EL (cell line): ENCODE data around the gene RPGR.
A peak's percentile ranks its signal among the peaks of the same experiment; 100 is the strongest.

Experiments
- DNase-seq: peaks from one replicate; pipeline ENCODE4 v3.0.0-alpha.2; 2016

The RPGR gene

DNA sequence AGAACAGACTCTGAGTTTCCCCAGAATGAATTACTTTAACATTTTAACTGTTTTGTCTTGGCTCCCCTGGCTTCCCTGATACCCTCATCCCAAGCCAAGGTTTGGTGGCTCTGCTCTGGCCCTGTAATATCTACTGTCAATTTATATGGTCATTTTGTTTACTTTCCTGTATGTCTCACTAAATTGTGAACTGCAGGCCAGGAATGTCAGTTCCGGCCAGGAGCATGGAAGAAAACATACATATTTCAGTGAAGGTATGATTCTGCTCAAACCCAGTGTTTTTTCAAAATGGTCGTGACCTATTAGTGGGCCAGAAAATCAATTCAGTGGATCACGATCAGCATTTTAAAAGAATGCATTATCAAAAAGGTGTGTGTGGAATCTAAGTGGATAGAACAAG is 1.2 kb downstream of the RPGR start:
- DNase-seq: no peak

DNA sequence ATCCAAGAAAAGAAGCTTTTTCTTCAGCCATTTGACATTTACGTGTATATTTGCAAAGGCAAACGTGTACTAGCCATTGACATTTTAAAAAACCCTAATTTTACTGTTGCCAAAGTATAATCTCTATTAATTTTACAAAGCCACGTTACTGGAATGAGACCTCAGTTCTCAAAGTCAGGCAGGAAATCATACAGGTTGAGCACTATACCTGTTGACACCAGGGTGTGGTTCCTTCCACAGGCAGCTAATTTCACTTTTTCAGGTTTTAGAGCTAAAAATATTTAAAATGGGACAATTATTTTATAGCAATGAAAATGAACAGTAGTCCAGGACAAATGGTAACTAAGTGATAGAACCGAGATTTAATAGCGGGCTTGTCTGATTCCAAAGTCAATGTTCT is 6.5 kb downstream of the RPGR start:
- DNase-seq: no peak

DNA sequence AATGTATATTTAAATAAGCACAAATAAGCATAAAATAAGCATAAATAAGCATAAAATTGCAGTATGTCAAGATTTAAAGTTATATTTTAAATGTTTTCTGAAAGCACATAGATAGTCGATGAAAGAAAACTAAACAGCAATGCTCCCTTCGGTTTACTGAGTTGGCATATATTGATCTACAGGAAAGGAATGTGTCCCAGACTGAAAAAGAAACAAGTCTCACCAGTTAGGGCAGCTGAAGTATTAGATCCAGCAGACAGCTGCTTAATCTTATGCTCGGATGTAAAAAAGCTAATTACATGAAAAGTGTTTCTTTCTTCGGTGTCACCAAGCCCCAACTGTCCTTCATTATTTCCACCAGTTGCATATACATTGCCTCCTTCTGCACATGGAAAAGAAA is 8.7 kb downstream of the RPGR start:
- no peak for DNase-seq

DNA sequence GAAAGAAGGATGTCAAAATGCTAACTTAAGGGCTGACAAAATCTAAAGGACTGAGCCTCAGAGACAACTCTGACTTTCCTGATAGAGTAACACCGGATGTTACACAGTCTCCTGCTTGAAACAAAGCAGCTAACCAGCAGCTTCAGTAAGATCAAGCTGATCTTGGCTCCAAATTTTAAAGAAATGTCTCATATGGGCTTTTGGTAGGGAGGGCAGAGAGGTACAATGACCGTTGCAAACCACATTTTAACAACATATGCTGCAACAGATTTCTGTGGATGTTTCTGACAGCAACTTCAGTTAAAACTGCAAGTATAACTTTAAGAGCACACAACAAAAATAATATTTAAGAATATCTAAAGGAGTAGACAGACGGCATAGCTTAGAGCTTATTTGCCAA is 9.1 kb downstream of the RPGR start:
- DNase-seq: peak; percentile 8

DNA sequence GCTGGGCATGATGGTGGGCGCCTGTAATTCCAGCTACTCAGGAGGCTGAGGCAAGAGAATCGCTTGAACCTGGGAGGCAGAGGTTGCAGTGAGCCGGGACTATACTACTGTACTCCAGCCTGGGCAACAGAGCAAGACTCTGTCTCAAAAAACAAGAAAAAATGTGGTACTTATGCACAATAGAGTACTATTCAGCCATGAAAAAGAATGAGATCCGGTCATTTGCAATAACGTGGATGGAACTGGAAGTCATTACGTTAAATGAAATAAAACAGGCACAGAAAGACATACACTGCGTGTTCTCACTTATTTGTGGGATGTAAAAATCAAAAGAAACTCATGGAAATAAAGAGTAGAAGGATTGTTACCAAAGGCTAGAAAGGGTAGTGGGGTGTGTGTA is 12.1 kb downstream of the RPGR start:
- no peak for DNase-seq

DNA sequence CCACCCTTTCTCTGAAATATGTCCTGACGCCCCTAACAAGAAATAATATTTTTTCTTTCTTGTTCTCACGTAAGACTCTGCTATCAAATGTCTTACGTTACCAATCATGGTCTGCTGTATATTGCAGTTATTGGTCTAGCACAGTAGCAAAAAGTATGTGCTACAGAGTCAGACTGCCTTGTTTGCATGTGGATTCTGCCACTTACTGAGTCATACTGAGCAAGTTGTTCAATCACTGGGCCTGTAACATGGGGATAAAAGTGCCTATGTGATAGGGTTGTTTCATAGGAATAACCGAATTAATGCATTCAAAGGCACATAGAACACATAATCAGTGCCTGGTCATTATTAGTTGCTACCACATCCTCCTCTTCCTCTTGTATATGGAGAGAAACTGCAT is 14.1 kb downstream of the RPGR start:
- DNase-seq: peak; percentile 8

DNA sequence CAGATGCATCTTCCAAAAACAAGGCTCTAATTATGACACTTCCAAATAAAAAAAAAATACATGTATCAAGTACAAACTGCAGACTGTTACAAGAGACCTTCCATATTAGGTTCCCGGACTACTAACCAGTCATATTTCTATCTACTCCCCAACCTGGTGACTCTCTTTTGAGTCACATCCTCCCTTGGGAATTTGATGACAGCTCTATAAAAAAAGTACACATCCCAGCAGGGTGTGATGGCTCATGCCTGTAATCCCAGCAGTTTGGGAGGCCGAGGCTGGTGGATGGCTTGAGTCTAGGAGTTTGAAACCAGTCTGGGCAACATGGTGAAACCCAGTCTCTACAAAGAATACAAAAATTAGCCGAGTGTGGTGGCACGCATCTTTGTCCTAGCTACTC is 14.9 kb downstream of the RPGR start:
- peak; percentile 81 for DNase-seq

DNA sequence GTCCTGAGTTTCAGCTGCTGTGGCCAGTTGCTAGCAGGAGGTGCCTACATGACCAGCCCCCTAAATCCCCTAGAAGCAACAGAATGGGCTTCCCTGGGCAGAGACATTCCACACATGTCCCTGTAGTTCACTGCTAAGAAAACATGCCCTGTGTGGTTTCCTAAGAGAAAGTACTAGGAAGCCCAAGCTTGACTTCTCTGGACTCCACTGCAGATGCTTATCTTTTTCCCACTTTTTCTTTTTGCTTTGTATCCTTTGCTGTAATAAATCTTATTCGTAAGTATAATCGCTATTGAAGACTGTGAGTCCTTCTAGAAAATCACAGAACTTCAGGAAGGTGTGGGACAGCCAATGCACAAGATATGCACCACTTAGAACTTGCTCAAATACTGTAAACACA is 15.6 kb downstream of the RPGR start:
- DNase-seq: no peak

DNA sequence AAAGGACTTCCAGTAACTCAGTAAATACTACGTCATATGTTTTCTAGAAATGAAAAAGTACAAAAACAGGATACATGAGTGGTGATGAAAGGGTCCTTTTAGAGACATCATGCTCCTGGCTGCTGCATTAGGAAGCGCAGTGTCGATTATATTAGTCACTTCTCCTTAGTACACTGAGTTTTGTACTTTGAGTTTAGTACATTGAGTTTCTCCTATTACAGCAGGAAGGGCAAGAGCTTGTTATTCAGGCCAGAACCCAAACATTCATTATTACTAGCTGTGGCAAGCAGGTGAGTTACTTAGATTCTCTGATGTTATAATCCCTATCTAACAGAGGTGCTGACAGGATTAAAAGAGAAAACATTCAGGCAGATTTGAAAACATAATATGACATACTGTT is 21.3 kb downstream of the RPGR start:
- DNase-seq: no peak

DNA sequence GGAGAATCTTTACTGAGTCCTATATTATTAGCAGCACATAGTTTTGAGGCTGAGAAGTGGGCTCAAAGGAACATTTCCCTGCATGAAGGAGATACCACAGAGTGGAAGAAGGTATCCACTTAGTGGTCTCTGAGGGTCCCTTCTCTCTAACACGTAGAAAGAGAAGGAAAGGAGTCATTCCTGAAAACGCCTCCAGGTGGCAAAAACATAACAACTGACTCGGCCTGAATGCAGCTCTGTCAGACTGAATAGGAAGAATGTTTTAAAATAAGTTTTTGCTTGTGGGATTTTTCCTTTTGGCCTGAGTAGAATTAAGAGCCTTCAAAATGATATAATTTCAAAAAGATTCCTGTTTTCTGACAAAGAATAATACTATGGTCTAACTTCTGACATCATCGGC is 23.3 kb downstream of the RPGR start:
- peak; percentile 8 for DNase-seq

DNA sequence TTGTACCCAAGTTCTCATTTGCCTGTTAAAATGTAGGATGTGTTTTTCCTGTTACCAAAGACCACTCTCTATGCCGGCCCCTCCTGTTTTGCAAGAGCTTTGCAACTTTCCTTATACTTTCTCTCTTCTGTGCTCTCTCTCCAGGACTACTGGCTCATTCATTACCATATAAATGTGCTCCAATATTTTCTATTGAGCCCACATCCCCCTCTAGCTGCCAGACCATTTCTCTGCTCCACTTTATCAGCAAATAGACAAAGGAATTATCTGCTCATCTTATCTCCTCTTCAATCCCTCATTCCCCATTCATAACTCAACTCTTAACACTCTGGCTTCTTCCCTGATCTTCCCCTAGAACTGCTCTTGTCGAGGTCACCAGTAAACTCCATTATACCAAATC is 33.6 kb downstream of the RPGR start:
- DNase-seq: no peak

DNA sequence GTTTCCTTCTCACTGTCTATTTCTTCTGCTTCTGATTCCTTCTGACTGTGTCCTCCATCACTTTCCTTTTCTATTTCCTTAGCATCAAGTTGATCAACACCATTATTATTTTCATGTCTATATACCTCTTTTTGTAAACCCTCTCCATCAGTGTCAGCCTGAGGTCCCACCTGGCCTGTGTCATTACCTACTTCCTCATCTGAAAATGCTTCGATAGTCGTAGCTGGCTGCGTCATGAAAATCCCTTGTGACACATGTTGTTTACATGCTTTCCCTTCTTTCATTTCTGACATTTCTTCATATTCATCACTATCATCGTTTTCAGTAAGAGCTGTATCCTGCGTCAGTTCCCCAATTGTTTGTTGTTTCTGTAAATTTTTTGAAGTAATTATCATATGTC is 39.6 kb downstream of the RPGR start:
- DNase-seq: no peak

DNA sequence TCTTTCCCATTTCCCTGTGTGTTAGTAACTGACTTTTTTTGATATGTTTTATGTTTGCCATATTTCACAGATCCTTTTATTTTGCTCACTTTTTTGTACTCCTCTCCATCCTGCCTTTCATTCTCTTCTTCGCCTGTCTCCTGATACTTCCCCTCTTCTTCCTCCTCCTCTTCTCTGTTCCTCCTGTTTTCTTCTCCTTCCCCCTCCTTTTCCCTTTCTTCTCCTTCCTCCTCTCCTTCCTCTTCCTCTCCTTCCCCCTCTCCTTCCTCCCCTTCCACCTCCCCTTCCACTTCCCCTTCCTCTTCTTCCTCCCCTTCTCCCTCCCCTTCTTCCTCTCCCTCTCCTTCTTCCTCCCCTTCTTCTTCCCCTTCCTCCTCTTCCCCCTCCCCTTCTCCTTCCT is 41.7 kb downstream of the RPGR start:
- no peak for DNase-seq

DNA sequence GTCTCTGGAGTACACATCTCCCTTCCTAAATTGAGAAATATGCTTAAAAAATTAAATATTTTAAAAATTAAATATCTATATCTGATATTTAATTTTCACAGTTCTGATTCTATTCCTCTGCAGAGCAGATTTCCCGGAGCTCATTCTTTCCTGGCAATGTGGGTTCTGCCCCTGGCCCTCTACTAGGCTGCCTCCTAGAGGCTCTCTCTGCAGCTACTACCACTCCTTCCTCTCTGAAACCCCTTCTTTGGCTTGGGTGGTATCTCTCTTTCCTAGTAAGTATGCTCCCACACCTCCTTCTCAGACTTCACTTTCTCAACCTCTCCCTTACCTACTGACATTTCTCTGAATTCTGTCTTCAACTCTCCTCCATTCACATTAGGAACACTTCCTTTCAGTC is 45.3 kb downstream of the RPGR start:
- DNase-seq: no peak

DNA sequence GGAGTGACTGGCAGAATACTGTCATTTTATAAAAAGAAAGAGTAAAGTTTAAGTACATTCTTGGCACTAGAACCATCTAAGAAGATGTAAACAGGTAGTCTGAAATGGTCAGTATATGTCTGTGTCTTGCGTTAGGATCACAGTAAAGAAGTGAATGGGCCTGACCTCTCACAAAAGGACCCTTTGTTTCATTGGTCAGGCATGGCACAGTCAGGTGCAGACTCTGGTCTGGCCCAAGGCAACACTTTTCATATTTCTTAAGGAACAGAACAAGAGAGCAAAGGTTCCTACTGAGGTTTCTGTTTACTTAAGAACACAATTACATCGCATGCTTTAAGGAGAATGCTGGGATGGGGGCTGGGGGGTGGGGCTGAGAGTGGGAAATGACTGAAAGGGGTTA is 48.1 kb downstream of the RPGR start:
- no peak for DNase-seq

DNA sequence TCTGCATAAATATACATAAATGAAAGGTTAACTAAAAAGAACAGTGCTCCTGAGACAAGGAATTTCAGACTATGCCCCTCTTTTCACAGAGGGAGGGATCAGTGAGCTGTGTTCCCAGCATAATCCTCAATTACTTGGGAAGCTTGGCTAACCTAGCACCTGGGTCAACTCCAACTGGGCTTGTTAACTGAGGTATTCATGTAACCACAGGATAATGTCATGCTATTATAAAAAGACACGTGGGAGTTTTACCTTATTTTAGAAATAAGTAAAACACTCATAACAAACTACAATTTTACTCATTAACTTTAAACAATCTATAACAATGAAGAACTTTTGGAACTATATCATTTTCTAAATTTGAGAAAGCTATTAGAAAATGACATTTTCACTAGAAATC is 48.6 kb downstream of the RPGR start:
- DNase-seq: no peak

DNA sequence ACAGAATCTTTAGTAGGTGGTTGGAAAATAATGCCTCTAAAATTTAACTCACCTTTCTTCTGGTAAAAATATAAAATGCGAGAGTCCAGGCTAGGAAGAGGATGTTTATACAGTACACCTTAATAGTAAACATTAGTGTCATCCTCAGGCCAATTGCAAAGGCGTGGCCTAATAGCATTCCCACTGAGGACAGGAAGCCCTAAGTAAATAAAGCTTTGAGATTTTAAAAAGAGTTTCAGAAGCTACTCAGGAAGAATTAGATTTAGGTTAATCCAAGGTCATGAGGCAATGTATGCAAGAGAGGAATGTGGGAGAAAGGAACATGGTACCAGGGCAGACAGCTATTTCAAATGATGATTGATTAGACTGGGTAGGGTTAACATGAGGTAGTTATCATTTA is 49.5 kb downstream of the RPGR start:
- DNase-seq: no peak

DNA sequence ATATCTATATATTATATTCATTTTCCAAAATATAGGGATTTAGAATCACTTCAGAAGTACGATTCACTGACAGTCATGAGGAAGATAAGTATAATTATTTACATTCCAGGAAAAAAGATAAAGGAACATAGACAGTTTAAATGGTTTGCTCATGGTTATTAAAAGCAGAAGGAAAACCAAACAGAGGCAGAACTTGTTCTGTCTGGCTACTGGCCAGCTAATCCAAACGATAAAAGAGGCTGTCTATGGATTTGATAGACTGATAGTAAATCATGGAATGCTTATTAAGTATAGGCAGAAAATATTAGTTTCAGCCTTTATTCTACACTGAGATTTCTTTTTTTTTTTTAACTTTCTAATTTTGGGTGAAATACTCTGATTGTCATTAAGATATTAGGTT is 50.2 kb downstream of the RPGR start:
- no peak for DNase-seq

DNA sequence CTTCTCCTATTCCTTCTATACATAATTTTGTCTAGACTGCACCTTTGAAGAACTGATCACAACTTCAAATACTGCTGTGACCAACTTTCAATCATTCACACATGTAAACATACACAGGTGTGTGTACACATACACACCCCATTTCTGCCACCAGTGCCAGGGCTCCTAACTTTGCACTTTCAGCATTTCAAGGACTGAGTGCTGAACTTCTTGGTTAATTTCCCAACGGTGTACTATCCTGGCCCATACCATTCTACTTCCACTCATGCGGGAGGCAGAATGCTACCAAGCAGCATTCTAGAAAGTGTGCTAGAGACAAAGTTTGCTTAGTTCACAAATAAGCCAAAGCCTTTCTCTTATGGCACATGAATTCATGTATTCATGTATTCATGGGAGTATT is 51.2 kb downstream of the RPGR start:
- DNase-seq: no peak

DNA sequence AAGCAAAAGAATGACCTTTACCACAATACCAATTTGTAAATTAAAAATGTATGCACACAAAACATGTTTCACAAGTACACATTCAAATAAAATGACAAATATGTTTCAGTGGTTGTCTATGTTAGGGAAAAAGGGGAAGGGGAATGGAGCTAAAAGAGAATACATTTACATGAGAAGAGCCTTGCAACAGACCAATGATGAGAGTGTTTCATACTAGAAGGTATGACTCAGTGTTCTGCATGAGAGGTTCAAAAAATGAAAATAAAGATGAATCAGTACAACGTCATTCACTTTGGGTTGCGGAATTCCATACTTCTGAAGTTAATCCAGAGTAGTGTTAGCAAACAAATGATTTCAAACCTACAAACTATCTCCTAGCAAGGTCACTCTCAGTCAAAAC is 51.7 kb downstream of the RPGR start:
- DNase-seq: peak; percentile 78

DNA sequence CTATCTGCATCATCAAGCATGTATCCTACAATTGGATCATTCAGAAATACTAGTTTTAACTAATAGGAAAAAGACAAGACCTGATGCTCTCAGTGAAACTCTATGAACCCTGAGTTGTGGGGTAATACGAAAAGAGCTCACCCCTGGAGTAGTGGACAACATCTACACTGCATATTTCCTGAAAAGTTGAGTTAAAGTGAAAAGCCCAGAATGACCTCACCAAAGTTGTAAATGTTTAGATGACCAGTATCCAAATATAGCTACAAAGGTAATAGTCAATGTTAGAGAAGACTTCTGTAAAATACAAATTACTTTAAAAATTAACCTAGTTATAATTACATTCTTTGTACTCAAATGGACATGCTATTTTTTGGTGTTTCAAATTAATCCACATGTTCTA is 53.9 kb downstream of the RPGR start:
- DNase-seq: no peak

DNA sequence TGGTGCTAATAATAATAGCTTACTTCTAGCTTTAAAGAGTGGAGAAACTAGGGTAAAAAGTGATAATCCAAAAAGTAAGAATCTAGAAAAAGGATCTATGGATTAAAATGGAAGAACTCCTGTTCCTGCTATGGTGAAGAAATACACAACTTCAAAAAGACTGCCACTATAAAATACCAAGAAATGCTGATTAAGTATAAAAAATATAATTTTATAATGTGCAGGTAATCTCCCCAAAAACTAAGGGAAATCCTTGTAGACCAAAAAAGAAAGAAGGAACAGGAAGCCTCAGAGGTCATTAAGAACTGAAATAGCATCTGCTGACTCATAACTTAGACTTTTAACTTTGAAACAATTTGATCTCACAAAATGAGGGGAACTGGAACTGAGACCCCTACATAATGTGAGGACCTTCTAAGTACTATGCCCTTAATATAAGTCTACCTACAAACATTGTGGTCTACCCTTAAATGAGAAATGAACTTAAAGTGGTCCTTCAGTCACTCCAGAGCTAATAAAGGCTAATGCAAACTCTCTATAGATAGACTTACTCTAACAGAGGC is 56.1 kb downstream of the RPGR start:
- no peak for DNase-seq

DNA sequence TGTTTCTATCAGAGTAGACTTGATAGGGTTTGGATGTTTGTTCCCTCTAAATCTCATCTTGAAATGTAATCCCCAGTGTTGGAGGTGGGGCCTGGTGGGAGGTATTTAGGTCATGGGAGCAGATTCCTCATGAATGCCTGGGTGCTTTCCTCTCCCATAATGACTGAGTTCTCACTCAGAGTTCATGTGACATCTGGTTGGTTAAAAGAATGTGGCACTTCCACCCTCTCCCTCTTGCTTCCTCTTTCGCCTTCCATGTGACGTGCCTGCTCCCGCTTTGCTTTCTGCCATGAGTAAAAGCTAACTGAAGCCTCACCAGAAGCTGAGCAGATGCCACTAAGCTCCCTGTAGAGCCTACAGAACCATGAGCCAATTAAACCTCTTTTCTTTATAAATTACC is 59.3 kb downstream of the RPGR start:
- DNase-seq: no peak

DNA sequence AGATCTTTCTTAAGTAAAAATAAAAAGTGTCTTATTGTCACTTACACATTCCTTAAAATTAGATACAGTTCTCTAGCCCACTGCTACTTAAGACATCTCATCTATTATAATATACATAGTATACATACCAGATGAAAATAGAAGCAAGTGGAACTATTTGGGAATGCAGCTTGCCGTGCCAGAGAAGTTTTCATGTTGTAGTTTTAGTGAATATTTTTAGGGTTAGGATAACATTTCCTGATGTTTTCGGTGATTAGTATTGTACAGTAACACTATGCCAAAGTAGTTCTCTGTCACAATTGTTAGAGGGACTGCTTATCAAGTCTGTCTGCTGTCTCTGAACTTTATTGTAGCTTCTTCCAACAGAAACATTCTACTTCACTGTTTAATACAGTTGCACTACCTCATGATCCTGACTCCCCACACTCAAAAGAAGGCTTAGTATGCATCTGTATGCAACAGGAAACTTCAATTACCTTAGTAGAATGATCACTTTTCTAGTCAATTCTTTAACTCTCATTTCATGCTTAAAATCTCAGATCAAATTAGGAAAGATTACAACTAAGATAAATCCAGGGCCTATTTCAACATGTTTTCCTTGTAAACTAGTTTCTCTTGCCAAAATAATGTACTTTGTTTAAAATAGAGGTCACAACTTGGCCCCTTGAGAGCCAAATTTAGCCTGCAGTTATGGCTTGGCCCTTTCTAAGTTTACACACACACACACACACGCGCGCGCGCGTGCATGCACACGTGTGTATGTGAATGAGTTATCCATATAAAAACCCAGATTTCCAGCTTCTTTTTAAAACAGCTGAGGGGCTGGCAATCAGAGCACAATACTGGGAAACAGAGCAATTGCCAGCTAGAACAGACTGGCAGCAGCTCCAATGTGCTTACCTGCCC is 64.3 kb downstream of the RPGR start:
- DNase-seq: no peak

DNA sequence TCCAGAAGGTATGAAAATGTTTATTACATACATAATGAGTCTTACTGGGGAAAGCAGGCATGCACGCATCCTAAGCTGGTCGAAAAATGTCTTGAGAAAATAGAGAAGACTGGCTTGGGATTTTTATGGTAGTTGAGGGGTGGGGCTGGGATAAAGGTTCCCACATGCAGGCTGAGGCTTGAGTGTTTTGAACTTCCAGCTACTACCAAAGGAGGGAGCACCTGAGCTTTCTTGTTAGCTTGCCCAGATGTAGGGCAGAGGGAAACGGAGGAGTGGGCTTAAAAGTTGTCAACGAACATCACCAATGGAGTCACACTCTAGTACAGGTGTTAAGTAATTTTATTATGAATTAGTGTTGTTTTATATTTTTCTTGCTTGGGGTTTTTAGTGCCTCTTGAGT is 67.1 kb downstream of the RPGR start:
- peak; percentile 28 for DNase-seq
